ENCODE data around the gene ISOC2. TPM values are rescaled to one million over a fixed set of nuclear protein-coding genes. Genes with fewer than 3 reads are reported as not detected.
"Not testable (repeated sequence)": the region's sequence is repeated elsewhere in the genome, so short reads cannot be mapped to it uniquely, and the experiment has no call there.

ISOC2 gene
- total and polyA plus RNA-seq, 9 of the 15 experiments (the other 6 are each of a cell fraction or from before 2014, with no cell fraction given) = 1.2 to 229 (median 58.3) TPM

GRCh38 chr19:55407550-55407799 lies 54.0 kb downstream of the ISOC2 start, which contains the start of gene UBE2S:
UBE2S (minus strand) TSS chr19:55407788; CDS start chr19:55407589, 199 bp downstream.
- CTCF ChIA-PET (ENCODE audit: low intra/inter-chr PET ratio); FAIRE-seq; intact Hi-C loops (cut with micrococcal nuclease); BruUV-seq (replicated peaks); H3K27me3 ChIP-seq (ENCODE audit: control insufficient read depth in 2 of 2, insufficient read depth in 2 of 2, low read length in 2 of 2); H3K9me1 ChIP-seq (ENCODE audit: control insufficient read depth, insufficient read depth, low read length); in situ Hi-C loops (cut with MboI); DNase-seq (ENCODE audit: extremely low read depth in 1 of 4, low spot score in 3 of 4): not testable (repeated sequence)
- POLR2A ChIA-PET = interaction anchor here (0.6 to 6.6 kb wide), 50 partner anchors 10 to 766 kb away, joined by 3 to 195 read pairs (median 4); partner anchors contain the start of genes DNAAF3, ISOC2, PPP1R12C and PPP6R1
- Histone ChIP-seq H3K4me2 (ENCODE audit: insufficient read depth, low read length) (peak within 1 kb of the TSS; percentile 96), H3K27ac (ENCODE audit: extremely low read depth, low read depth, low read length) (peak within 1 kb of the TSS; percentile 100), H4K20me1 (replicated peaks; ENCODE audit: control insufficient read depth, insufficient read depth, low read length) (peaks cover 25% of the 10 kb centered on the region), H3K4me1 (replicated peaks in 1 of 2; ENCODE audit: control insufficient read depth in 2 of 2, insufficient read depth in 2 of 2, low read length in 2 of 2) (peaks cover 19 to 43% of the 10 kb centered on the region in 2 experiments), H3K9me3 (replicated peaks; ENCODE audit: control insufficient read depth, insufficient read depth, low read depth, low read length) (peaks cover 18% of the 10 kb centered on the region), H3K4me3 (peak within 1 kb of the TSS; percentile 98), H3K9ac (ENCODE audit: insufficient read depth in 1 of 2, low read depth in 2 of 2, low read length in 2 of 2) (peak within 1 kb of the TSS; percentile 95 to 99), H3K36me3 (ENCODE audit: control insufficient read depth, insufficient read depth, low read length) (peaks cover 42% of the 10 kb centered on the region), H3K79me2 (ENCODE audit: control insufficient read depth, insufficient read depth, low read length) (peaks cover 47% of the 10 kb centered on the region), H2AFZ (ENCODE audit: low read depth, low read length) (peak within 1 kb of the TSS; percentile 98)
- 0% methylated on average over 9 of the region's 36 CpGs for WGBS (ENCODE audit: insufficient coverage, low coverage, missing lambda C conversion rate)
- ATAC-seq = peak; percentile 86
- 0 out of 6 replicates have a peak, but pooled peaks of 1 of the 3 experiments have one; percentile 24 for TF ChIP-seq ZBTB11 (CRISPR knock-in tag; IDR thresholded peaks at IDR 0.05)
- TF ChIP-seq ARID4B (CRISPR knock-in tag; IDR thresholded peaks at IDR 0.05) = peak; percentile 52; the same call in 1 of the 2 replicates
- TF ChIP-seq CBX1 (IDR thresholded peaks at IDR 0.05; ENCODE audit: low read depth) = peak; percentile 95
- peak; percentile 90; the same call in 1 of the 2 replicates for TF ChIP-seq ZBTB9 (CRISPR knock-in tag; IDR thresholded peaks at IDR 0.05)
- peak in 1 of 3 experiments; percentile 20 for TF ChIP-seq YY1 (IDR thresholded peaks at IDR 0.05; ENCODE audit: borderline replicate concordance in 1 of 3, control insufficient read depth in 1 of 3, extremely low read depth in 1 of 3, insufficient read depth in 3 of 3, insufficient read length in 1 of 3, insufficient replicate concordance in 2 of 3, low read depth in 1 of 3, low read length in 2 of 3)
- TF ChIP-seq FIP1L1 (IDR thresholded peaks at IDR 0.05; ENCODE audit: low read depth, low read length, poor library complexity, severe bottlenecking) = peak; percentile 98
- peak; percentile 87 for TF ChIP-seq PCBP1 (IDR thresholded peaks at IDR 0.05; ENCODE audit: low read depth, low read length, poor library complexity, severe bottlenecking)
- peak; percentile 36 for TF ChIP-seq HCFC1 (IDR thresholded peaks at IDR 0.05; ENCODE audit: low read depth, low read length)
